Esophagus (tissue), 2 donors: Measurements from ENCODE around the gene CCNI2. TPM values are rescaled to one million over a fixed set of nuclear protein-coding genes. Genes with fewer than 3 reads are reported as not detected.
A peak's percentile ranks its signal among the peaks of the same experiment; 100 is the strongest.

ENCODE experiments used
- H3K27ac ChIP-seq, 2 donors: one replicate each; pipeline ENCODE4 v1.5.1; 2013; ENCODE audit warnings: low read depth in 2 of 2, mild to moderate bottlenecking in 2 of 2, inconsistent platforms in 1 of 2, low read length in 1 of 2, moderate library complexity in 1 of 2
- H3K27me3 ChIP-seq, 2 donors: one replicate each; pipeline ENCODE4 v1.6.1; 2013; ENCODE audit warnings: low read length in 2 of 2, control low read depth in 1 of 2, mild to moderate bottlenecking in 1 of 2; ENCODE audit not compliant: insufficient read depth in 2 of 2, control insufficient read depth in 1 of 2
- H3K36me3 ChIP-seq, 2 donors: one replicate each; pipeline ENCODE4 v1.6.1; 2013; ENCODE audit warnings: low read length in 1 of 2; ENCODE audit not compliant: control insufficient read depth in 2 of 2, insufficient read depth in 2 of 2
- H3K4me1 ChIP-seq, 2 donors: one replicate each; pipeline ENCODE4 v1.6.1; 2013; ENCODE audit warnings: low read length in 1 of 2; ENCODE audit not compliant: control insufficient read depth in 2 of 2, insufficient read depth in 2 of 2
- H3K4me3 ChIP-seq, 2 donors: one replicate each; pipeline ENCODE4 v1.5.1; 2013; ENCODE audit warnings: low read length in 2 of 2, mild to moderate bottlenecking in 2 of 2, low read depth in 1 of 2, moderate library complexity in 1 of 2
- H3K9me3 ChIP-seq, 2 donors: one replicate each; pipeline ENCODE4 v1.6.1; 2013; ENCODE audit warnings: mild to moderate bottlenecking in 2 of 2, low read depth in 1 of 2, low read length in 1 of 2, moderate library complexity in 1 of 2; ENCODE audit not compliant: control insufficient read depth in 2 of 2, insufficient read depth in 1 of 2
- WGBS, 2 donors: extraction: QIAGEN DNeasy Blood & Tissue Kit; methylation state at CpG; one replicate each; pipeline ENCODE4 v1.1.7; 2013; 5-methylcytosine and 5-hydroxymethylcytosine counted together
- polyA plus RNA-seq, 2 donors: library from polyadenylated mRNA; stranded (reverse); fragments of 200-250 nt; gene quantifications; one replicate each; pipeline ENCODE4 v1.2.3, GENCODE V29; 2013
- donor health status: healthy with polysubstance abuse.
- donor health status: Bipolar disorder and iron deficiency.

CCNI2 gene
- polyA plus RNA-seq, 2 donors: 0.04 to 0.05 TPM

DNA sequence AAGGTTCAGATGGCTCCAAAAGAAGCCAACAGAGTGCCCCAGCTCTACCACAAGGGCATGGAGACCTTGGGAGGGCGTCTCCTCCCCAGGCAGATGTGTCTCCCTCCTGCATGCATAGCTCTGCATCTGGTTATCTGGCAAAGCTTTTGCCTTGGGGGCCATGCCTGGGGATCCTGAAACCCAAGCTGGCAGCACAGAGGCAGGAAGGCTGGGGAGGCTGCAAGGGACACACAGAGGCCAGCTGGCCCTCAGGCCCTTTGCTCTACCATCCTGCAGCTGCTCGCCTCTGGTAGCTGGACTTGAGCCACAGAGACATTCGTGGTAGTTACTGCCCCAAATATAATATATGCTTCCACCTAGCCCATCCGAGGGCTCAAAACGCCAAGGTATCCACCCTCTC is 25.9 kb downstream of the CCNI2 start:
- H3K9me3 ChIP-seq: no peaks in the 10 kb centered on the region
- H3K4me3 ChIP-seq: no peak overlapping the region
- H3K4me1 ChIP-seq: peaks cover 16 to 32% of the 10 kb centered on the region in 2 donors
- no peak overlapping the region for H3K27ac ChIP-seq
- no peaks in the 10 kb centered on the region for H3K36me3 ChIP-seq
- H3K27me3 ChIP-seq: no peaks in the 10 kb centered on the region
- WGBS, 2 donors: 81% methylated on average over 5 of the region's 5 CpGs

GRCh38 chr5:132773601-132774355 is 26.6 kb downstream of the CCNI2 start:
- WGBS, 2 donors: 56 to 65% methylated on average over 12 of the region's 12 CpGs
- Histone ChIP-seq H3K4me3 (no peak overlapping the region), H3K27ac (no peak overlapping the region), H3K4me1 (peaks cover 16 to 29% of the 10 kb centered on the region in 2 donors), H3K9me3 (no peaks in the 10 kb centered on the region), H3K36me3 (no peaks in the 10 kb centered on the region), H3K27me3 (no peaks in the 10 kb centered on the region)

DNA sequence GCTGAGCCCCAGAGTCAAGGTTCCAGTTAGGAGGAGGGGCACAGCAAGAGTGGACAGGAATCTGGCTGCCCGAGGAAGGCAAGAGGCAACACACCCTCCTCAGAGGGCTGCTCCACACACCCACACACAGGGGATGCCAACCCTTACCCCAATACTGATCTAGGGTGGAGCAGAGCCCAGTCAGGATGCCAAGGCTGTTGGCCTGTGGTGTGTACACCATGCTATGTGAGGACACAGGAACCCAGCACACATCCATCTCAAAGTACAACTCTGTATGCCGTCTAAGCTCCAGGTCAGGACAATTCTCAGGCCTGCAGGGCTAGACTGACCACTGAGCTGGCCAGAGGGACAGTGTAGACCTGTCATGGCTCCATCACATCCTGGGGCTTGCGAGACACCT is 27.2 kb downstream of the CCNI2 start:
- Histone ChIP-seq H3K36me3 (no peaks in the 10 kb centered on the region), H3K27ac (peak overlapping the region in 1 of 2 donors; percentile 14), H3K27me3 (no peaks in the 10 kb centered on the region), H3K4me1 (peaks cover 16 to 29% of the 10 kb centered on the region in 2 donors), H3K9me3 (no peaks in the 10 kb centered on the region), H3K4me3 (no peak overlapping the region)
- 48% methylated on average over 3 of the region's 3 CpGs for WGBS, 2 donors

- no peaks in the 10 kb centered on the region for H3K27me3 ChIP-seq
- 48 to 71% methylated on average over 5 of the region's 5 CpGs for WGBS, 2 donors
These were observed 27.7 kb downstream of the CCNI2 start for GRCh38 chr5:132774896-132775295.

DNA sequence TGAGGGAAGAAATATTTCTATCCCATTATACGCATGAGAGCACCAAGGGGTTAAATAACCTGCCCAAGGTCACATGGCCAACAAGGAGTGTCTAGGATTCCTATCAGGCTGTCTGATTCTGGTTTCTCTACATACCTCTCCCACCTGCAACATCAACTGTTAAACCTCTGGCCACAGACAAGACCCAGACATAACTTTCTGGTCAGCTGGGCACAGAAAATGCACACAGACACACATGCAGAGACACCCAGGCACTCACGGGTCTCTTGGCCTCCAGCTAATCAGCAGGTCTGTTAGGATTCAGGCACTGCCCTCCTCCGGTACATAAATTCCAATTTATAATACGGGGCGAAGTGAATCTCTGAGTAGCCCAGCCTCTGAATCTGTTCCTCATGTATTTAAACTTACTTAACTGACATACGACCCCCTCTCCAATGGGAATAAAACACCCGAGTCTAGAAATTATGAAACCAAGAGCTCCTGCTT is 28.3 kb downstream of the CCNI2 start:
- Histone ChIP-seq H3K4me1 (peaks cover 16 to 29% of the 10 kb centered on the region in 2 donors), H3K27me3 (no peaks in the 10 kb centered on the region), H3K27ac (peak overlapping the region; percentile 34 to 58), H3K36me3 (no peaks in the 10 kb centered on the region), H3K9me3 (no peaks in the 10 kb centered on the region), H3K4me3 (peak overlapping the region; percentile 21 to 81)
- WGBS, 2 donors: 29% methylated on average over 7 of the region's 7 CpGs

More at GRCh38 chr5:132774896-132775295, 27.7 kb downstream of the CCNI2 start:
- Histone ChIP-seq H3K4me3 (no peak overlapping the region), H3K27ac (peak overlapping the region in 1 of 2 donors; percentile 62), H3K36me3 (no peaks in the 10 kb centered on the region), H3K9me3 (no peaks in the 10 kb centered on the region), H3K4me1 (peaks cover 16 to 29% of the 10 kb centered on the region in 2 donors)

GRCh38 chr5:132776131-132776937 is 29.1 kb downstream of the CCNI2 start:
- 7% methylated on average over 32 to 39 of the region's 39 CpGs for WGBS, 2 donors
- no peaks in the 10 kb centered on the region for H3K27me3 ChIP-seq
- peaks cover 14 to 29% of the 10 kb centered on the region in 2 donors for H3K4me1 ChIP-seq
- H3K36me3 ChIP-seq: no peaks in the 10 kb centered on the region
- peak overlapping the region; percentile 73 to 81 for H3K4me3 ChIP-seq
- H3K27ac ChIP-seq: peak overlapping the region; percentile 26 to 82
- H3K9me3 ChIP-seq: no peaks in the 10 kb centered on the region

GRCh38 chr5:132776938-132777208 is 29.6 kb downstream of the CCNI2 start:
- no peaks in the 10 kb centered on the region for H3K9me3 ChIP-seq
- H3K27ac ChIP-seq: peak overlapping the region; percentile 21 to 82
- no peaks in the 10 kb centered on the region for H3K36me3 ChIP-seq
- H3K4me3 ChIP-seq: peak overlapping the region; percentile 73 to 81
- H3K27me3 ChIP-seq: no peaks in the 10 kb centered on the region
- WGBS, 2 donors: 1% methylated on average over 38 to 40 of the region's 40 CpGs
- H3K4me1 ChIP-seq: peaks cover 12 to 29% of the 10 kb centered on the region in 2 donors

DNA sequence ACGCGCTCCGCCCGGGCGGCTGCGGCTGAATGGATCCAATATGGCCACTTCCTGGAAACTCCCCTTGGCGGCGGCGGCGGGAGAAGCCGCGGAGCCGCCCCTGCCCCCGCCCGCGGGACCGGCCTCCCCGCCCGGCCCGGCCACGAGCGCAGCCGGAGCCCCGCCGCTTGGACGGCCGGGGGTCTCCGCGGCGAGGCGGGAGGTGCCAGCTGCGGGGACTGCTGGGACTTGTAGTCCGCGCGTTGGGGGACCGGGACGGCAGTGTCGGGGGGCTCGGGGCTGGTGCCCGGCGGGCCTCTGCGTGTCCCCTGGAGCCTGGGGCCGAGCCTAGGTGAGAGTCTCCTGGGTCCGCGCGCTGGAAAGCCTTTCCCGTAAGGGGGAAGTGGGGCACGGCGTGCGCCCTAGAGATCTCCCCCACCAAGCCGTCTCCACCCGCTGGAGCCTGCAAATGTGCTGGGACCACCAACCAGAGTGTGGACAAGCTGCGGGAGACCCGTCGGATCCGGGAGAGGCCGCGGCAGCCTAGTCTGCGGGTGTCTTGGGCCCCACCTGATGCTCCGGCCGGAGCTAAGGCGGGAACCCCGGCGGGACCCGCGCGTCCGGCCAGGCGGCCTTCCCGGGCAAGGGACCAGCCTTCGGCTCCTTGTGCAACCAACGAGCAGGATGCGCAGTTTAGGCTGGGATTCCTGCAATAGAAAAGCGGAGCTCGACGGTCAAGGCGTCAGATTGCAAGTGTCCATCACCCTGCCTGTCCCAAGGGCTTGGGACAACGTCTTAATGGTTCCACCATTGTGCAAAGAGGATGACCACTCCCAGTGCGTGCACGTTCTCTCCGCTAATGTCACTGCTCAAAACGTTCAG is 30.2 kb downstream of the CCNI2 start, which contains the start of gene SEPTIN8:
Gene SEPTIN8, minus strand, starts transcription at position 31 of the 861 bp plus-strand sequence. CDS start 102 bp downstream, outside the sequence.
- Histone ChIP-seq H3K27me3 (no peaks in the 10 kb centered on the region), H3K27ac (peak within 1 kb of the TSS; percentile 57 to 82)
- WGBS, 2 donors: 2 to 3% methylated on average over 78 to 82 of the region's 82 CpGs

DNA sequence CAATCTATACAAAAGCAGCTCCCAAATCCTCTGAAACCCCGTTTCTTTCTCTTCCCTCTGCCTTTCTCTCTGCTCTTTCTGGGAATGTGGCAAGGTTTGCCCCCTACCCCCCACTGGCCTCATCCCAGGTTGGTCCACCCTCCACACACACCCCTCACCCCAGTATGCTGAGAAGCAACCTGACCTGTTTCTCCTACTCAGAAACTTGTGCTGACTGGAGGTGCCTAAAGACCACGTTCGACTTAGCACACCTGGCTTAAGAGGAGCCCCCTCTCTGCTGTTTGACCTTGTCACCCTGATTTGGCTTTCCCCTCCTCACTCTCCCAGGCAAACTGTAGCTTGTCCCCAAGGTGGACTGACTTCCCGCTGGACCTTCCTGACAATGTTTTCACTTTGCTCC is 30.9 kb downstream of the CCNI2 start:
- Histone ChIP-seq H3K27me3 (no peaks in the 10 kb centered on the region), H3K4me3 (peak overlapping the region in 1 of 2 donors; percentile 81), H3K9me3 (no peaks in the 10 kb centered on the region), H3K4me1 (peaks cover 8 to 23% of the 10 kb centered on the region in 2 donors), H3K36me3 (no peaks in the 10 kb centered on the region), H3K27ac (peak overlapping the region in 1 of 2 donors; percentile 24)
- WGBS, 2 donors: 59 to 64% methylated on average over 4 of the region's 4 CpGs

More for the DNA sequence above, 30.2 kb downstream of the CCNI2 start, which contains the start of gene SEPTIN8:
- Histone ChIP-seq H3K36me3 (no peaks in the 10 kb centered on the region), H3K4me3 (peak within 1 kb of the TSS; percentile 73 to 81), H3K4me1 (peaks cover 12 to 25% of the 10 kb centered on the region in 2 donors), H3K9me3 (no peaks in the 10 kb centered on the region)
